Activated T-cell treated with anti-CD3 and anti-CD28 coated beads for 48 hours (primary cell): Measurements from ENCODE around the gene SKA3.

ENCODE experiments used
- DNase-seq: peaks from one replicate; pipeline ENCODE4 v3.0.0-alpha.2; 2020; ENCODE audit warnings: low read depth

The SKA3 gene

GRCh38 chr13:21111546-21111945, 64.8 kb downstream of the SKA3 start:
- DNase-seq = no peak

GRCh38 chr13:21109168-21109567, 67.2 kb downstream of the SKA3 start:
- DNase-seq = no peak

DNA sequence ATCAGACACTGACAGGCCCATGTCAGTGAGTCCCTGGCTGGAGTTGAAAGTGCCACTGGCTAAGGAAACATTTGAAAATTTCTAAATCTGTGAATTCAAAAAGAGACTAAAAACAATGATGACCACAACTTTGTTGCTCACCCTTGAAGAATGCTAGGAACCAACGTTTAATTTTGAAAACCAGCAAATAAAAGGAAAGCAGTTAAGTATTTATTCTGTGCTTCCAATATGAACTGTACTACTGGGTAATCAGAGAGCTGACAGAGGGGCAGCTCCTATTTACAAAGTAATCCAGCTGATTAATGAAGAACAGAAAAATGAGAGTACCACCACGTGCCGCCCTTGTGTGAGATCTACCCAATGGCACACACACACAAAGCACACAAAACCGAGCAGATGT, 70.3 kb downstream of the SKA3 start:
- no peak for DNase-seq

DNA sequence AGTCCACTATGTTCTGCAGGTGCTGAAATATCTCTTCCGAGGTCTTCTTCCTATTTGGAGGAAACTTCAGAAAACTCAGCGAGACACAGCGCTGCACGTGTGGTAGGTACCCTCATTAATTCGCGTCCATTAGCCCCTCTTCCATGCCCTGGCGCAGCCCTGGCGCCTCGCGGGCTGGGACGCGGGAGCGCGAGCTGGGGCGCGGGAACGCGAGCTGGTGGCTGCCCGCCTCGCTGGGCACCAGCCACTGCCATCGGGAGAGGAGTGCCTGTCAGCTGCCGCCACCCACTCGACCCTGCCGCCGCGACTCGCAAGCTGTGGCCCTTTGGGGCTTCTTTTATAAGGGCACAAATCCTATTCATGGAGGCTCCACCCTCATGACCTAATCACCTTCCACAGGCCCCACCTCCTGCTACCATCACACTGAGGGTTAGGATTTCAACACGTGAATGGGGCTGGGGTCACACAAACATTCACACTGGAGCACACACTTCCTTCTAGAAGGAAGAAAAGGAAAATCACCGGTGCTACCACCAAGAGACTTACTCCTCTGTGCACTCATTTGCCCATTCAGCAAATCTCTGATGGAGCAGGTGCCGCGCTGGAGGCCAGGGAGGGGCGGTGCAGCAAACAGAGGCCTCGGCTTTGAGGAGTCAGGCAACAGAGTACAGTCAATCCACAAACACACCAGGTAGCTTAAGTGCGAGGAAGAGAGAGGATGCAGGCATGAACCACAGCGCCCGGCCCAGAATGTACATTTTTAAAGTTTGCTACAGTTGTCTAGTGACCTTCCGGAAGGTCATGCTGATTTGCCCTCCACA, 71.9 kb downstream of the SKA3 start:
- no peak for DNase-seq
